Gastroesophageal sphincter (tissue), 4 donors: Measurements from ENCODE around the gene SLC35E1. TPM values are rescaled to one million over a fixed set of nuclear protein-coding genes. Genes with fewer than 3 reads are reported as not detected.

ENCODE experiments used
- ATAC-seq: fragments of 150-250 bp; one replicate; pipeline ENCODE4 v1.9.1; 2016; ENCODE audit warnings: mild to moderate bottlenecking, moderate library complexity
- H3K27ac ChIP-seq, 4 donors: fragments of 200-600 bp; sonication (generic) in 3 of 4; 1 replicate in 3 of 4; 2 replicates in 1 of 4; pipeline ENCODE4 v1.5.1; 2016 to 2019
- H3K27me3 ChIP-seq: fragments of 200-600 bp; sonication (generic); one replicate; pipeline ENCODE4 v1.5.1; 2019
- H3K36me3 ChIP-seq, 2 donors: fragments of 200-600 bp; sonication (generic); one replicate each; pipeline ENCODE4 v1.5.1; 2019; ENCODE audit warnings: control low read depth in 1 of 2
- H3K4me1 ChIP-seq, 3 donors: fragments of 200-600 bp; sonication (generic); 1 replicate in 2 of 3; 2 replicates in 1 of 3; pipeline ENCODE4 v1.5.1; 2016 to 2019; ENCODE audit warnings: control low read depth in 2 of 3
- H3K4me3 ChIP-seq, 2 donors: fragments of 200-600 bp; sonication (generic); one replicate each; pipeline ENCODE4 v1.5.1; 2019; ENCODE audit warnings: mild to moderate bottlenecking in 1 of 2, moderate library complexity in 1 of 2
- H3K9me3 ChIP-seq, 3 donors: fragments of 200-600 bp; sonication (generic); one replicate each; pipeline ENCODE4 v1.5.1; 2017 to 2019; ENCODE audit warnings: control low read depth in 2 of 3
- CTCF ChIP-seq, 4 experiments: fragments of 200-600 bp in 2 of 4; fragments of 450-650 bp in 2 of 4; sonication (generic) in 1 of 4; IDR thresholded peaks; one replicate each; pipeline ENCODE4 v1.5.1; 2017 to 2019; ENCODE audit warnings: antibody characterized with exemption in 4 of 4, mild to moderate bottlenecking in 2 of 4, moderate library complexity in 2 of 4
- EP300 ChIP-seq: sonication (generic); formaldehyde crosslinking; IDR thresholded peaks from one replicate; pipeline ENCODE4 v1.6.1; 2017; ENCODE audit warnings: antibody characterized with exemption, mild to moderate bottlenecking
- POLR2A ChIP-seq, 2 donors: fragments of 450-650 bp; IDR thresholded peaks; one replicate each; pipeline ENCODE4 v1.6.1; 2017; ENCODE audit warnings: antibody characterized with exemption in 2 of 2, mild to moderate bottlenecking in 2 of 2, moderate library complexity in 1 of 2
- POLR2AphosphoS5 ChIP-seq: sonication (generic); formaldehyde crosslinking; IDR thresholded peaks from one replicate; pipeline ENCODE4 v1.6.1; 2017; ENCODE audit warnings: antibody characterized with exemption
- WGBS, 2 donors: methylation state at CpG; one replicate each; pipeline ENCODE4 v1.1.5; 2018; ENCODE audit warnings: low coverage in 1 of 2; 5-methylcytosine and 5-hydroxymethylcytosine counted together
- total RNA-seq, 4 donors: library from RNA; depleted of rRNA; stranded (reverse); fragments of >200 nt; gene quantifications; one replicate each; pipeline ENCODE4 v1.1.0, GENCODE V29; 2016

SLC35E1 gene
- total RNA-seq, 4 donors from 2014 or later = 24.9 to 35.5 (median 29.7) TPM

- Histone ChIP-seq H3K9me3 (no peaks in the 10 kb centered on the region), H3K4me3 (peak overlapping the region in 1 of 2 donors; percentile 80), H3K4me1 (peaks cover 0 to 75% (median 27%) of the 10 kb centered on the region in 3 donors), H3K27me3 (no peaks in the 10 kb centered on the region), H3K27ac (peak overlapping the region in 2 of 4 donors; percentile 20 to 90), H3K36me3 (peaks cover 0 to 61% of the 10 kb centered on the region in 2 donors)
- ATAC-seq = no peak
- TF ChIP-seq POLR2A (IDR thresholded peaks at IDR 0.05) = no peak
Measured at GRCh38 chr19:16573925-16574324, 1.7 kb upstream of the SLC35E1 start.

DNA sequence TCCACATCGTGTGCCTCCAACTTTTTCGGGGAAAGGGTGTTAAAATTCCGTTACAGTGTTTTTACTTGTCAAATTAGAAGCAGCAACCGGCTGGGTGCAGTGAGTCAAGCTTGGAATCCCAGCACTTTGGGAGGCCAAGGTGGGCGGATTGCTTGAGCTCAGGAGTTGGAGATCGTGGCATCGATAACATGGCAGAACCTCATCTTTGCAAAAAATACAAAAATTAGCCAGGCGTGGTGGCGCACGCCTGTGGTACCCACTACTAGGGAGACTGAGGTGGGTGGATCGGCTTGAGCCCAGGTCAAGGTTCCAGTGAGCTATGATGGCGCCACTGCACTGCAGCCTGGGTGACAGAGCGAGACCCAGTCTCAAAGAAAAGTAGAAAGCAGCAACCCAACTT, 1.1 kb upstream of the SLC35E1 start:
- Histone ChIP-seq H3K27ac (peak overlapping the region in 3 of 4 donors; percentile 88 to 90 (median 90)), H3K36me3 (peaks cover 0 to 61% of the 10 kb centered on the region in 2 donors), H3K27me3 (no peaks in the 10 kb centered on the region), H3K9me3 (no peaks in the 10 kb centered on the region), H3K4me3 (peak overlapping the region; percentile 62 to 80), H3K4me1 (peaks cover 0 to 75% (median 27%) of the 10 kb centered on the region in 3 donors)
- no peak for TF ChIP-seq CTCF (IDR thresholded peaks at IDR 0.05)
- no peak for TF ChIP-seq EP300
- TF ChIP-seq POLR2A (IDR thresholded peaks at IDR 0.05) = no peak
- no peak for TF ChIP-seq POLR2AphosphoS5
- WGBS, 2 donors = 39 to 41% methylated on average over 5 to 6 of the region's 13 CpGs
- ATAC-seq = no peak

DNA sequence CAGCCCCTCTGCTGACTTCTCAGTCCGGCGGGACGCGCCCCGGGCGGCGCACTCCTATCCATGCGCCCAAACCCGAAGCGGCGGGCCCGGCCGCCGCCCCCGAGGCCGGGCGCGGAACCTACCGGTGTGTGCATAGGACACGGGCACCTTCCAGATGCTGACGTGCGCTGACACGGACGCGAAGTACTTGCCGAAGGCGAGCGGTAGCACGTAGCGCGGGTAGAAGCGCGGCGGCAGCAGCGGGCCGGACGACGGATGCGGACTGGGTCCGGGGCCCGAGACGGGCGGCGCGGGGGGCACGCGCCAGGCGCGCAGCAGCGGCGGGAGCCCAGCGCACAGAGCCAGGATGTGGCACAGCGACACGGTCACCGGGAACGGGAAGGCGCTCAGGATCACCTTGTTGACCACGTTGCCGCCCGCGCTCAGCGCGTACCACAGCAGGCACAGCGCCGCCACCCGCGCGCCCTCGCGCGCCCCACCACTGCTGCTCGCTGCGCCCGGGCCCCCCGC, 338 bp downstream of the SLC35E1 start:
- H3K4me3 ChIP-seq = peak overlapping the region; percentile 47 to 80
- H3K9me3 ChIP-seq = no peaks in the 10 kb centered on the region
- H3K27me3 ChIP-seq = no peaks in the 10 kb centered on the region
- peaks cover 0 to 61% of the 10 kb centered on the region in 2 donors for H3K36me3 ChIP-seq
- TF ChIP-seq POLR2A (IDR thresholded peaks at IDR 0.05) = no peak
- no peak for TF ChIP-seq POLR2AphosphoS5
- TF ChIP-seq EP300 = no peak
- no peak for TF ChIP-seq CTCF (IDR thresholded peaks at IDR 0.05)
- H3K27ac ChIP-seq = peak overlapping the region; percentile 11 to 90 (median 89)
- H3K4me1 ChIP-seq = peaks cover 0 to 66% (median 27%) of the 10 kb centered on the region in 3 donors
- peak; percentile 44 for ATAC-seq
- WGBS, 2 donors = no CpG with 5 or more reads among the region's 75 CpGs

GRCh38 chr19:16571283-16571682, 932 bp downstream of the SLC35E1 start:
- no peaks in the 10 kb centered on the region for H3K9me3 ChIP-seq
- H3K4me1 ChIP-seq = peaks cover 0 to 60% (median 27%) of the 10 kb centered on the region in 3 donors
- H3K4me3 ChIP-seq = peak overlapping the region; percentile 47 to 80
- H3K27ac ChIP-seq = peak overlapping the region in 2 of 4 donors; percentile 90
- no peaks in the 10 kb centered on the region for H3K27me3 ChIP-seq
- H3K36me3 ChIP-seq = peaks cover 0 to 61% of the 10 kb centered on the region in 2 donors
- no peak for TF ChIP-seq EP300
- no peak for TF ChIP-seq POLR2A (IDR thresholded peaks at IDR 0.05)
- no peak for TF ChIP-seq POLR2AphosphoS5
- no peak for TF ChIP-seq CTCF (IDR thresholded peaks at IDR 0.05)
- ATAC-seq = no peak
- 17% methylated on average over 2 of the region's 6 CpGs for WGBS, 2 donors

DNA sequence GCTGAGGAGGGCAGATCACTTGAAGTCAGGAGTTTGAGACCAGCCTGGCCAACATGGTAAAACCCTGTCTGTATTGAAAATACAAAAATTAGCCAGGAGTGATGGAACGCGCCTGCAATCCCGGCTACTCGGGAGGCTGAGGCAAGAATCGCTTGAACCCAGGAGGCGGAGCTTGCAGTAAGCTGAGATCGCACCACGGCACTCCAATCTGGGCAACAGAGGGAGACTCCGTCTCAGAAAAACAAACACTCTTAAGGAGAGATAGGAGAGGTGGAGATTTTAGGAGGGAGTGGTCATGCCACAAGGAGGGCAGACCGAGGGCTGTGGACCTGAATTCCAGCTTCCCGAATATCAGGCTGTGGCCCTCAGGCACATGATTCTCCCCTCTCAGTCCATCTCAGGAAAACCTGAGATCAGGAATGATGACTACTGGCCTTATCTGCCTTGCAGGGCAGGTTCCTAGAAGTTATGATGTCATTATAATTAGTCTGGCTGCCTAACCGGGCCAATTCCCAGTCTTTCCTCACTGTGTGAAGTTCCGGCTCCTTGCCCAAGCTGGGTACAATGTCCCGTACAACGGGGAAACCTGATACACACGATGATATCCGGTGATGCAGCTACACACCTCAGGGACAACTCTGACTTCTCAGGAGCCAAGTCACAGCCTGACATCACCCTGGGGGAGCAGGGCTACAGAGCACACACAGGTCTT, 2.5 kb downstream of the SLC35E1 start:
- peaks cover 0 to 61% of the 10 kb centered on the region in 2 donors for H3K36me3 ChIP-seq
- H3K4me3 ChIP-seq = no peak overlapping the region
- no peak for ATAC-seq
- no peaks in the 10 kb centered on the region for H3K9me3 ChIP-seq
- TF ChIP-seq EP300 (no peak), POLR2AphosphoS5 (no peak), POLR2A (IDR thresholded peaks at IDR 0.05) (no peak), CTCF (IDR thresholded peaks at IDR 0.05) (no peak)
- WGBS, 2 donors = 76 to 77% methylated on average over 9 of the region's 17 CpGs
- no peak overlapping the region for H3K27ac ChIP-seq
- H3K4me1 ChIP-seq = peaks cover 0 to 45% (median 27%) of the 10 kb centered on the region in 3 donors
- no peaks in the 10 kb centered on the region for H3K27me3 ChIP-seq
